Neural cell (in vitro differentiated cells): Measurements from ENCODE around the gene CACNB2. TPM values are rescaled to one million over a fixed set of nuclear protein-coding genes. Genes with fewer than 3 reads are reported as not detected.

Source experiments
- H2AFZ ChIP-seq: fragments of 200-600, 300-800 bp; sonication (generic), shearing (Covaris generic); 2 replicates; pipeline ENCODE4 v1.6.0; 2014; ENCODE audit warnings: low read depth, mild to moderate bottlenecking, antibody characterized with exemption, low read length, moderate library complexity
- H3F3A ChIP-seq: fragments of 200-600 bp; shearing (Covaris generic); 2 replicates; pipeline ENCODE4 v1.6.1; 2016; ENCODE audit warnings: mild to moderate bottlenecking, moderate library complexity, mixed read lengths, antibody characterized with exemption, low read length; ENCODE audit not compliant: insufficient read depth, poor library complexity, severe bottlenecking
- H3K27ac ChIP-seq: fragments of 200-600, 300-800 bp; sonication (generic), shearing (Covaris generic); 2 replicates; pipeline ENCODE4 v1.5.1; 2014; ENCODE audit warnings: mild to moderate bottlenecking, low read length, moderate library complexity
- H3K27me3 ChIP-seq: fragments of 300-800, 200-600 bp; sonication (generic), shearing (Covaris generic); 2 replicates; pipeline ENCODE4 v1.6.0; 2014; ENCODE audit warnings: mild to moderate bottlenecking, low read depth, low read length, moderate library complexity; ENCODE audit not compliant: insufficient read depth
- H3K36me3 ChIP-seq: fragments of 300-800, 200-600 bp; sonication (generic), shearing (Covaris generic); 2 replicates; pipeline ENCODE4 v1.5.1; 2014; ENCODE audit warnings: mild to moderate bottlenecking, antibody characterized with exemption, low read length, moderate library complexity; ENCODE audit not compliant: insufficient read depth
- H3K4me2 ChIP-seq: fragments of 300-800, 200-600 bp; sonication (generic), shearing (Covaris generic); 2 replicates; pipeline ENCODE4 v1.6.0; 2014; ENCODE audit warnings: mild to moderate bottlenecking, low read length
- H3K4me3 ChIP-seq: fragments of 300-800, 200-600 bp; sonication (generic), shearing (Covaris generic); 2 replicates; pipeline ENCODE4 v1.5.1; 2014; ENCODE audit warnings: mild to moderate bottlenecking, low read length, moderate library complexity
- H3K79me2 ChIP-seq: fragments of 200-600 bp; shearing (Covaris generic); replicated peaks from 2 replicates; pipeline ENCODE4 v1.6.0; 2014; ENCODE audit warnings: mild to moderate bottlenecking, low read length, moderate library complexity; ENCODE audit not compliant: insufficient read depth
- H3K9ac ChIP-seq: fragments of 300-800, 200-600 bp; sonication (generic), shearing (Covaris generic); 2 replicates; pipeline ENCODE4 v1.6.1; 2016; ENCODE audit warnings: mild to moderate bottlenecking, low read length, mixed read lengths
- H3K9me2 ChIP-seq: fragments of 200-600 bp; shearing (Covaris generic); 2 replicates; pipeline ENCODE4 v1.6.1; 2016; ENCODE audit warnings: mild to moderate bottlenecking, low read length, mixed read lengths; ENCODE audit not compliant: insufficient read depth
- H3K9me3 ChIP-seq: fragments of 200-600, 300-800 bp; sonication (generic), shearing (Covaris generic); 2 replicates; pipeline ENCODE4 v1.6.1; 2016; ENCODE audit warnings: mild to moderate bottlenecking, mixed run types, low read length, moderate library complexity, mixed read lengths
- H4K20me1 ChIP-seq: fragments of 200-600 bp; shearing (Covaris generic); 2 replicates; pipeline ENCODE4 v1.6.1; 2016; ENCODE audit warnings: mild to moderate bottlenecking, mixed run types; ENCODE audit not compliant: insufficient read depth
- CTCF ChIP-seq: fragments of 450-650 bp; IDR thresholded peaks from 2 replicates; pipeline ENCODE4 v1.5.1; 2014; ENCODE audit warnings: antibody characterized with exemption, mild to moderate bottlenecking, moderate library complexity; ENCODE audit not compliant: poor library complexity, severe bottlenecking
- EP300 ChIP-seq: fragments of 450-650 bp; conservative IDR thresholded peaks from 2 replicates; pipeline ENCODE4 v1.6.1; 2014; ENCODE audit warnings: antibody characterized with exemption, mild to moderate bottlenecking, moderate library complexity; ENCODE audit not compliant: poor library complexity, severe bottlenecking
- EZH2 ChIP-seq: fragments of 200-600, 300-800 bp; shearing (Covaris generic), sonication (generic); IDR thresholded peaks from 2 replicates; pipeline ENCODE4 v1.6.1; 2014; ENCODE audit warnings: antibody characterized with exemption, low read length, borderline replicate concordance, mild to moderate bottlenecking; ENCODE audit not compliant: insufficient read depth, poor library complexity, severe bottlenecking
- MXI1 ChIP-seq: fragments of 450-650 bp; conservative IDR thresholded peaks from 2 replicates; pipeline ENCODE4 v1.6.1; 2014; ENCODE audit warnings: antibody characterized with exemption, mild to moderate bottlenecking; ENCODE audit not compliant: poor library complexity, severe bottlenecking
- POLR2AphosphoS5 ChIP-seq: IDR thresholded peaks from 2 replicates; pipeline ENCODE4 v1.6.1; 2012
- RAD21 ChIP-seq: fragments of 450-650 bp; conservative IDR thresholded peaks from 2 replicates; pipeline ENCODE4 v1.6.1; 2014; ENCODE audit warnings: antibody characterized with exemption, mild to moderate bottlenecking, moderate library complexity
- REST ChIP-seq: IDR thresholded peaks from 2 replicates; pipeline ENCODE4 v1.6.1; 2012; ENCODE audit warnings: borderline replicate concordance
- SMC3 ChIP-seq: fragments of 450-650 bp; conservative IDR thresholded peaks from 2 replicates; pipeline ENCODE4 v1.6.1; 2014; ENCODE audit warnings: antibody characterized with exemption, mild to moderate bottlenecking, moderate library complexity; ENCODE audit not compliant: poor library complexity
- TAF1 ChIP-seq: IDR thresholded peaks from 2 replicates; pipeline ENCODE4 v1.6.1; 2012; ENCODE audit warnings: low read depth
- polyA plus RNA-seq: library from polyadenylated mRNA; depleted of rRNA; stranded (reverse); fragments of >200 nt; gene quantifications from 2 replicates; pipeline ENCODE4 v1.2.3, GENCODE V29; 2014

Gene CACNB2
- polyA plus RNA-seq, 1 donor from 2014 or later = 14.3 TPM

DNA sequence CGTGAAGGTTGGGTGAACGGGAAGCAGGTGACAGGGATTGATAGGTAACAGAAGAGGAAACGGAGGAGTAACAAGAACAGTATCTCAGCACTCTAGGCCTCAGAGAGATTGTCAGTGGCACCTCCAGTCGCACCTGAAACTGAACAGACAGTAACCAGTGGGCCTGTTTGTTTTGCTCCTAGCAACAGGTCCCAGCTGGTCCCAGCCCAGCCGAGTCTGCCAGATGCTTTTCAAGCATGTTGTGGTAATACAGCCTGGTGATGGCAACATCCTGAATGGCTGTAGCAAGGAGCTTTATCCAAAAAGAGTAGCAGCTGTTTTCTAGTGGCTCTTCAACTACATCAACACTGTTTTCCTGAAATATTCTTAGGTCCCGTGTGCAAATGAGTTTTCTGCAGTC is 4.7 kb downstream of the CACNB2 start:
- TF ChIP-seq EZH2 (no peak), CTCF (no peak)
- Histone ChIP-seq H4K20me1 (no peaks in the 10 kb centered on the region), H2AFZ (no peak overlapping the region), H3K36me3 (no peaks in the 10 kb centered on the region), H3K9me2 (no peaks in the 10 kb centered on the region), H3K4me2 (no peak overlapping the region), H3K4me3 (no peak overlapping the region), H3K9ac (no peak overlapping the region), H3K9me3 (no peaks in the 10 kb centered on the region), H3K27ac (no peak overlapping the region), H3K79me2 (no peaks in the 10 kb centered on the region), H3F3A (no peaks in the 10 kb centered on the region), H3K27me3 (peaks cover 15% of the 10 kb centered on the region)

DNA sequence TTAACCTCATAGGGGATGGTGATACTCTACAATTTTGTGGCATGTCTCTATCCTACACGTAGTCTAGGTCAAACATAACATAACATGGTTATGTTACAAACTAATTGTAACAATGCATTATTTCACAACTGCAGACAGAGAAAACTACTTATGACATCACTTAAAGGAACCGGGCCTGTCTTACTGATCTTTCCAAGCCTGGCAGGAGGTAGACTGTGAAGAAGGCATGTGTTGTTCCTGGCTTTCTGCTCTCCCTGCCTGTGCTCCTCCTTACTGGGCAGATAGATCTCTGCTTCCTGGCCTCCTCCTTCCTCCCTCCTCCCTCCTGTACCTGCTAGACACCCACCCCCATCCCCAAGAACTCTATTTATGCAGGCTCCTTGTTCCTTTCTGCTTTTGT is 5.4 kb downstream of the CACNB2 start:
- Histone ChIP-seq H3K4me2 (no peak overlapping the region), H3F3A (no peaks in the 10 kb centered on the region), H4K20me1 (no peaks in the 10 kb centered on the region), H3K27me3 (peaks cover 15% of the 10 kb centered on the region), H3K4me3 (no peak overlapping the region), H3K36me3 (no peaks in the 10 kb centered on the region), H3K27ac (no peak overlapping the region), H3K9ac (no peak overlapping the region), H3K9me2 (no peaks in the 10 kb centered on the region), H3K9me3 (no peaks in the 10 kb centered on the region), H2AFZ (no peak overlapping the region), H3K79me2 (no peaks in the 10 kb centered on the region)
- no peak for TF ChIP-seq MXI1
- no peak for TF ChIP-seq EP300
- no peak for TF ChIP-seq POLR2AphosphoS5
- TF ChIP-seq CTCF = no peak
- no peak for TF ChIP-seq RAD21
- TF ChIP-seq TAF1 = no peak
- TF ChIP-seq SMC3 = no peak
- no peak for TF ChIP-seq REST
- TF ChIP-seq EZH2 = no peak
